Chondrocyte (in vitro differentiated cells): ENCODE results near the gene WDR62. TPM values are rescaled to one million over a fixed set of nuclear protein-coding genes. Genes with fewer than 3 reads are reported as not detected.
A peak's percentile ranks its signal among the peaks of the same experiment; 100 is the strongest.

Experiments
- DNase-seq: peaks from one replicate; pipeline ENCODE4 v3.0.0; 2021; ENCODE audit warnings: mixed read lengths, low spot score
- H3K27ac Mint-ChIP-seq: one replicate; pipeline ENCODE4 v1.8.0; 2021; ENCODE audit warnings: mild to moderate bottlenecking, moderate library complexity, mixed read lengths; ENCODE audit not compliant: unreplicated experiment
- H3K27me3 Mint-ChIP-seq: 2 replicates; pipeline ENCODE4 v1.8.0; 2021; ENCODE audit warnings: low read depth, mixed read lengths
- H3K36me3 Mint-ChIP-seq: 2 replicates; pipeline ENCODE4 v1.8.0; 2021; ENCODE audit warnings: low read depth, mixed read lengths
- H3K4me1 Mint-ChIP-seq: 2 replicates; pipeline ENCODE4 v1.8.0; 2021; ENCODE audit warnings: low read depth, mild to moderate bottlenecking, mixed read lengths
- H3K4me3 Mint-ChIP-seq: one replicate; pipeline ENCODE4 v1.8.0; 2021; ENCODE audit warnings: mild to moderate bottlenecking, moderate library complexity, mixed read lengths; ENCODE audit not compliant: unreplicated experiment
- H3K9me3 Mint-ChIP-seq: 2 replicates; pipeline ENCODE4 v1.8.0; 2021; ENCODE audit warnings: low read depth, mixed read lengths
- CTCF ChIP-seq: fragments of 200-600 bp; sonication (generic); IDR thresholded peaks from 2 replicates; pipeline ENCODE4 v1.5.0; 2021; ENCODE audit warnings: antibody characterized with exemption, mild to moderate bottlenecking, moderate library complexity
- total RNA-seq: library from RNA; stranded (reverse); gene quantifications from 3 replicates; pipeline ENCODE4 v1.2.1, GENCODE V29; 2021

Gene WDR62
- total RNA-seq, 1 donor from 2014 or later, result 3.0 TPM

- Mint-ChIP-seq H3K27me3 (no peaks in the 10 kb centered on the region), H3K36me3 (no peaks in the 10 kb centered on the region)
Measured at GRCh38 chr19:36009633-36010379, 44.9 kb upstream of the WDR62 start.

GRCh38 chr19:36010402-36010801 lies 44.3 kb upstream of the WDR62 start:
- TF ChIP-seq CTCF, result no peak
- Mint-ChIP-seq H3K36me3 (no peaks in the 10 kb centered on the region), H3K4me3 (peak overlapping the region; percentile 31), H3K27me3 (no peaks in the 10 kb centered on the region), H3K27ac (no peak overlapping the region), H3K9me3 (no peaks in the 10 kb centered on the region), H3K4me1 (peaks cover 33% of the 10 kb centered on the region)
- no peak for DNase-seq

More at GRCh38 chr19:36009633-36010379, 44.9 kb upstream of the WDR62 start:
- Mint-ChIP-seq H3K4me1 (peaks cover 31% of the 10 kb centered on the region), H3K27ac (peak overlapping the region; percentile 22), H3K4me3 (peak overlapping the region; percentile 69), H3K9me3 (no peaks in the 10 kb centered on the region)
- TF ChIP-seq CTCF, result no peak
- no peak for DNase-seq

DNA sequence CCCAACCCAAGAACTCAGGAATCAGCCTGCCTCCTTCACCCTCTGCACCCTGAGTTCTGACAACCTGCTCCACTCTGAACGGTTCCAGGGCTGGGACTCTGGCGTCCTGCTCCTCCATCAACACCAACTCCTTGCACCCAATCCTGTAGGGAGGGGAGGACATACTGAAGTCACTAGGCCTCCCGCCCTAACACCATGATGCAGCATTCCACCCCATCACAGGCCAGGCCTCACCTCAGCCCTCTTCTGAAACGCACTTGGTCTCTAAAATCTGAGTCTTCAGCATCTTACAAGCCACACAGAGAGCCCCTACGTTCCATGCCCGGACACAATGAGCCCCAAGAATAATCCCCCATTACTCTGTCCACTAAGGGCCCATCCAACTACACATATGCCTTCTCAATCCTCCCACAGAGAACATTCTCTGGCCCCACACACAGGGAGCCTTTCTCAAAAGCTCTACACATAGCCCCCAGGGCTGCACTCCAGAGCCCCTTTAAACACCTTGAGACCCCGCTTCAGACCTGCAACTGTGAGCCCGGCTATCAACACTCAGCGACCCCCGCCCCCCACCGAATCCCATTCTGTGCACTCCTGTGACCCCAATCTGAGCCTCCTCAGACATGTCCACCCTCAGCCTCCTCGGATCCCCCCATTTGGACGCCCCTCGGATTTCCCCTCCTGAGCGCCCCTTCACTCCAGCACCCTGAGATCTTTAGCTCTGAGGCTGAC lies 41.3 kb upstream of the WDR62 start:
- Mint-ChIP-seq H3K27ac (peak overlapping the region; percentile 96), H3K36me3 (peaks cover 4% of the 10 kb centered on the region), H3K9me3 (no peaks in the 10 kb centered on the region), H3K4me1 (peaks cover 32% of the 10 kb centered on the region), H3K27me3 (no peaks in the 10 kb centered on the region), H3K4me3 (peak overlapping the region; percentile 99)
- no peak for TF ChIP-seq CTCF
- DNase-seq, result no peak

DNA sequence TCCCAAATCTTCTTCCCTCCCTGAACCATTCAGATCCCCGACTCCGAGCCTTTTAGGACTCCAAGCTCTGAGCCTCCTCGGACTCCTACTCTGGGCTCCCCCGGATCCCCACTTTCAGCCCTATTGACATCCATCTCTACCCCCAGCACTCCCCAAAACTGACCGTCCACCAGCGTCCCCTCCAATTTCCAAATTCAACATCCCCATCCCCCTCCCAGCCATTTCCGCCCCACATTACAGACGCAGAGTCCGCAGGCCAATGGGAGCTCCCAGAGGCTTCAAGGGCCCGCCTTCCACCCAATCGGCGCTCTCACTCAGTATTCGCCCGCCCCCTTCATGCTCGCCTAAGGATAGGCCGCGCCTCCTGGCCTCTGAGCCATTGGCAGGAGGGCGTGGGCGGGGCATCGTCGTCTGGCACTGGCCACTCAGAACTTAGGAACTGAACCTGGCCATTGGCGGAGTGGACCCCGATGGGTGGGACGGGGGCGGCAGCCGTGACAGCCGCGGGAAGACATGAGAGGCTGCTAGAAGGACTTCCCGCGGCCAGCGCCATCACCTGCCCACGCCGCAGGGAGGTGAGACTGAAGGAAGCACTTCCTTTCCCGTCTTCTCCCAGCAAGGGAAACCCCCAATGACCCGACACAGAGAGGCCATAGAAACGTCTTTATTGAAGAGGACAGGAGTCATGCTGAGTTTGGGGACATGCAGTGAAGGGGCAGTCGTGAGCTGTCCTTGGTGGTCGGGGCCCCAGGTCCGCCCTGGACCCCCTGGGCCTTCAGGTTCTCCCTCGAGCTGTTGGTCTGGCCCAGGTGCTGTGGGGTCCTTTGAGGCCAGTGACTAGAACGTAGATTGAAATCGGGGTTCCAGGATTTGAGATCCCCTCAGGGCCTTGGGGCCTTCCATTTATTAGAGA lies 40.4 kb upstream of the WDR62 start, which contains the start of gene ALKBH6:
Gene ALKBH6 (minus strand): TSS at position 202 of the 913 bp plus-strand sequence. CDS start 816 bp downstream, outside the sequence.
- DNase-seq, result peak; percentile 99
- H3K4me1 Mint-ChIP-seq, result peaks cover 27% of the 10 kb centered on the region
- peak; percentile 20 for TF ChIP-seq CTCF
- H3K4me3 Mint-ChIP-seq, result peak within 1 kb of the TSS; percentile 99
- H3K27me3 Mint-ChIP-seq, result no peaks in the 10 kb centered on the region
- H3K9me3 Mint-ChIP-seq, result no peaks in the 10 kb centered on the region
- H3K36me3 Mint-ChIP-seq, result peaks cover 4% of the 10 kb centered on the region
- H3K27ac Mint-ChIP-seq, result peak within 1 kb of the TSS; percentile 96
